ENCODE results near the gene SPOP.
"Not testable (repeated sequence)": the region's sequence is repeated elsewhere in the genome, so short reads cannot be mapped to it uniquely, and the experiment has no call there.

Gene SPOP

DNA sequence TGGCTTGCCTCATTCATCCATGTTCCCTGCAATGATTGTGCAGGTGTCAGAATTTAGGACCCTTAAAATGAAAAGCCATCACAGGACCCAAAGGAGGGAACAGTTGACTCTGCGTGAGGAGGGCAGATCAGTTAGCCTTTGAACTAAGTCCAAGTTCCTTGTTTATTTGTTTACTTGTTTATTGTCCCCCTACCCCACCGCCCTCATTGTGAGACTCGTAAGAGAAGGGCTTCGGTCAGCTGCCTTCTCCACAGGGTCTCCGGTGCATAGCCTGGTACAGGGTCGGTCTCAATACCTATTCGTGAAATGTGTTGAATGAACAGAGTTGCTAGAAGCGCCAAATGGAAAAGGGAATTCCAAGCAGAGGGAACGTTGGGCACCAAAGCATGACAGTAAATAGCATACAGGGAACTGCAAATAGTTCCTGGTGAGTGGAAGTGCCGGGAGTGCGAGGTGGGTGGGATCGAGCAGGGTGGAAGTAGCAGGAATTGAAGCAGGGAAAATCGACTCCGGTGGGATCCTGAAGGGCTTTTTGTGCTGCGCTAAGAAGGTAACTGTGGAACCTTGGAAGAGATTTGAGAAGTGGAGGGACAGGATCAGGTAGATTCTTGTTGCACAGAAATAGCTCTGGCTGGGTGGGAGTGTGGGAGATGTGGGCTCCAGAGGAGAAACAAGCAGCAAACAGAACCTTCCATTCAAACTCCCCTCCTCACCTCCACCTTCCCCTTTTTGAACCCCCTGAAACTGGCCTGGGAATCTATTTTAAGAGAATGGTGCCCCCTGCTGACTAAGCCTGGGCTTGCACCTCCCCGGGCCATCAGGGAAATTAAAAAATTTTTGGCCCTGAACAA lies 17.2 kb upstream of the SPOP start:
- FAIRE-seq: no peak

DNA sequence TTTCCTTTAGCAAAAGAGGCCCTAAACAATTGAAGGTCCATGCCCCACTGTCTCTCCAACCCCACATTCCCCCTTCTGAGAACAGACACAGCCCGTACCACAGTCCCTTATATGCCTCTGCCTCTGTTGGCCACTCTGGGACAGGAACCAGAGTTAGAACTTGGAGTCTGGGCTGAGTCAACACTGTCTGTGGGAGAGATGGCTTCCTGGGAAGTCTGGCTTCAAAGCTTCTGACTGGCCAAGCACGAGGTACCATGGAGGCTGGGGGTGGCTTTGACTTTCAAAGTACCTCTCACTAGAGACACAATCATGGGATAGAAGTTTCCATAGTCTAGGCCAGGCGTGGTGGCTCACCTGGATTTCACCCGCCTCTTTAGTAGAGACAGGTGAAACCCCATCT lies 14.9 kb upstream of the SPOP start:
- no peak for FAIRE-seq

DNA sequence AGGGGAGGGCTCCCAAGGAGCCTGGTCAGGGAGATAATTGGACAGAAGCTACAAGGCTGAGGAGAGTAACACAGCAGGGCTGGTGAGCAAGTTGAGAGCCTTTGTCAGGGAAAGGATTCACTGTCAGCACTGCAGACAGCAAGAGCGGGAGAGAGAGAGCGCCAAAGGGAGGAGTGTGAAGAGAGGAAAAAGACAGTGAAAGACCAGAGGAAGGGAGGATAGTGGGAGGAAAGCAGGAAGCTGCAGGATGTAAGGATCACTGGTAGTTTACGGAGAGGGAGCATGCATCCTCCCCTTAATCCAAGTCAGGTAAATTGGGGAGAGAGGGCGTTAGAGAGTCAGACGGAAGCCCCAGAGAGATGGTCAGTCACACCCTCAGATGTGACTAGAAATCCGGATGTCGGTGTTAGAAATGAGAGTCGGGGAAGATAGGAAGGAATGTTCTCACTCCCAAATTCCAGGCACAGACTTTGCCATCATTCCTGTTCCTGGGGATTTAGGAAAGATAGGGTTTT lies 13.8 kb upstream of the SPOP start:
- no peak for FAIRE-seq

DNA sequence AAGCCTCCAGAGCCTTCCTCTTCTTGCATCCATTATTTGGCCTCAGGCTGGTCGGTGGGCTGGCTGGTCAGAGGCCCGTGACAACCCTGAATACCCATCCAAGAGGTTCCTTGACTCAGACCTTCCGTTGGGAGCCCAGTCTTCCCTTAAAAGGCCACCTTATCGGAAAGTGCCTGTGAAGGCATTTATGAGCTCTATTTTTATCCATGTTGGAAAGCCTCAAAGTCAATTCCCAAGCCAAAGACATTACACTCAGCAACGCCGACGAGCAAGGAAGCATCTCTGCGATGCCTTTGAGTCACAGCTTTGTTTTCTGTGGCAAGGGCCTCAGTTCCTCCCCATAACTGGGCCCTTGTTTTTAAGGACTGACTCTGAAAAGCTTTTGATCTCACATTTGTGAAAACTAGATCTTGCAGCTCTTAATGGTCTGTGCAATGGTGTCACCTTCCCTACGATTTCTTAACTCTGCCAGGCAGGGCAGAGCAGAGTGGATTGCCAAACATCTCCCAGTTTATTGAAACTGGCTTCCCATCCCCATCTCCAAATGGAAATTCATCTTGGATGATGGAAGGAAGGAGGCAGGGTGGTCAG lies 13.3 kb upstream of the SPOP start:
- FAIRE-seq: no peak

DNA sequence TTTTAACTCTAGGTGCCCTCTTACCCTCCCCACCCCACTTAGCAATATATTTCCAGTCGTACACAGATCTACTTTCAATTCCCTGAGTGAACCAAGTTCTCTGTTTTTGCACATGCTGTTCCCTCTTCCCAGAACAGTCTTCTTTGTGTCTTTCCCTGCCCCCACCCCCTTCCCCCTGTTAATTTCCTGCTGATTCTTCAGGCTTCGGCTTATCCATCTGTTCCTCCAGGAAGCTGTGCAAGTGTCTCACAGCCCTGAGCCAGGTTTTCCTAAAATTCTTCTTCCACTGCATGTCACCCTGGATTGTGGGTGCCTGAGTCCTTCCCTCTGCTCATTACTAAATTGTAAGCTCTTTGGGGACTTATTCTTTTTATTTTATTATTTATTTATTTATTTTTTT lies 12.4 kb upstream of the SPOP start:
- no peak for FAIRE-seq

DNA sequence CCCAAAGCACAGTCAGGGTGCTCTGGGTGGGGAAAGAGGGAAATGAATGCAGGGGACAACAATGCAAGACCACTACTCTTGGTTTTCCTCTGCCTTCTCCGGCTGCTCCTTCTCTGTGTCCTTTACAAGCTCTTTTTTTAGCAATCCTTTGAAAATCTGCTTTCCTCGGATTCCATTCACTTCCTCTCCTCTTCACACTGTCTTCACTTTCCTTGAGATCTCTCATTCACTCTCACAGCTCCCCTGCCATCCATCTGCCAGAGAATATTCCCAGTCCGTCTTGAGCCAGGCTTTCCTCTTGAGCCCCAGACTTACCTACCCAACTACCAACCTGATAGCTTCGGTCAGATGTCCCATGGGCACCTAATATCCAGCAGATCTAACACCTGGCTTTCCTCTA lies 11.0 kb upstream of the SPOP start:
- no peak for FAIRE-seq

DNA sequence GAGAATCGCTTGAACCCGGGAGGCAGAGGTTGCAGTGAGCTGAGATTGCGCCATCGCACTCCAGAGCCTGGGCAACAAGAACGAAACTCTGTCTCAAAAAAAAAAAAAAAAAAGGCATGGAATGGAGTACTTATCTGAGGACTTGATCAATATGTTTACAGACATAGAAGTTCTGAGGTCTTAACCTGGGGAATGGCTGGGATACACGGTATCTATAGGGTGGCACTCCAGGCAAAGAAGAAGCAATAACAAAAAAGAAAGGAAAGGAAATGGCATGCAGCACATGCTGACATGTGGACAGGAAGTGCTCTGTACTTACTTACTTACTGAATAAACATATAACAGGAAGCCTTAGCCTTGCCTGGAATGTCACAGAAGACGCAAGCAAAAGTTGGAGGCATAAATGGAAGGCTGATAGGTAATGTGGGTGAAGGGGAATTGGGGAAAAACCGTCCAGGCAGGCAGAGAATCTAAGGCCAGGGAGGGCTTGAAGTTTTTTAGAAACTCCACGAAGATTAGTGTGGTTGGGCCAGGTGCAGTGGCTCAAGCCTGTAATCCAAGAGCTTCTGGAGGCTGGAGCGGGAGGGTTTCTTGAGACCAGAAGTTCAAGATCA lies 10.1 kb upstream of the SPOP start:
- no peak for FAIRE-seq

DNA sequence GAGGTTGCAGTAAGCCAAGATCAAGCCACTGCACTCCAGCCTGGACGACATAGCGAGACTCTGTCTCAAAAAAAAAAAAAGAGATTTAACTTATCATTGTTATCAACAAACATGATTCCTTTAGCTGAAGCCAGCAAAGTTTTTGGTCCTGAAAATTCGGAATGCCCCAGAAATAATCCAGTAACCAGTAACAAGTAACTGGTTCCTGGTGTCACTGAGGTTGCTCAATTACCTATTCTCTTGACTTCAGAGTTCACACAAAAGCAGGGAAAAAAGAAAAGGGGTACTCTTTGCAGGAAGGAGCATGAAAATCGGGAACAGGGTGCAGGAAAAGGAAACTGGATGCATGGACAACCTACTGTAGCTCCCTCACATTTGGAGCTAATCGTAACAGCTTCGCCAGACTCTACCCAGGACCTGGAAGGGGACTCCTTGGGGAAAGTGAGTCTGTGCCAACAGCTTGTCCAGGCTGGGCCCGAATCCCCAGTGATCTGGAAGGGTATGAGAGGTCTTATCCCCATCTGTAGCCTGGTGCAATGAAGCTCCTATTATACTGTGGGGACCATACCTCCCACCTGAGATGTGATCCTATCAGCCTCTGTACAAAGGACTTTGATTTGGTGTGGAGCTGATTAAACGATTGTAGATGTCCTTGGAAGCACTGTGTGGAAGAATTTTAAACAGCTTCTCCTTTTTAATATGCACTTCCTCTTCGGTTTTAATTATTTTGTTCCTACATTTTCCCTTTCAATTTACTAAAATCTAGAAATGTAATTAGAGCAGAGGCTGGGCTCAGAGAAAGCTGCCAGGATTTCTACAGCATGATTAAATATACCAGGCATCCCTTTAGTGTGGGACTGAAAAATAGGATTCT lies 3.4 kb upstream of the SPOP start:
- no peak for FAIRE-seq

DNA sequence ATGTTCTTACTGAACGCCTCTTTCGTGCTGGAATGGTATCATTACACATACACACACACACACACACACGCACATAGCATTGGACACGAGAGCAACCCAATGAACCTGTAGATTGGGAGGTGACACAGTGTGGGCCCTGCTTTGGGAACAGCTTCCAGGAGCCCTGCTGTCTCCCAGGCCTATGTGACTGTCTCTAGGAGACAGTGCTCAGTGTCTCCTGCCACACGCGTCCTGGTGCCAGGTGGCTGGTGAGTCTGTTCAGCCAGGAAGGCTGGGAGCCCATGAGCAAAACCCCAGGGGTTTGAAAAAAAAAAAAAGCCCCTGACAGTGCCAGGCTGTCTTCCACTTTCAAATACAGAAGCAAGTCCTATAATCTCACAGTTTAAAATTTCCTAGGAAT lies 2.4 kb upstream of the SPOP start:
- FAIRE-seq: no peak

DNA sequence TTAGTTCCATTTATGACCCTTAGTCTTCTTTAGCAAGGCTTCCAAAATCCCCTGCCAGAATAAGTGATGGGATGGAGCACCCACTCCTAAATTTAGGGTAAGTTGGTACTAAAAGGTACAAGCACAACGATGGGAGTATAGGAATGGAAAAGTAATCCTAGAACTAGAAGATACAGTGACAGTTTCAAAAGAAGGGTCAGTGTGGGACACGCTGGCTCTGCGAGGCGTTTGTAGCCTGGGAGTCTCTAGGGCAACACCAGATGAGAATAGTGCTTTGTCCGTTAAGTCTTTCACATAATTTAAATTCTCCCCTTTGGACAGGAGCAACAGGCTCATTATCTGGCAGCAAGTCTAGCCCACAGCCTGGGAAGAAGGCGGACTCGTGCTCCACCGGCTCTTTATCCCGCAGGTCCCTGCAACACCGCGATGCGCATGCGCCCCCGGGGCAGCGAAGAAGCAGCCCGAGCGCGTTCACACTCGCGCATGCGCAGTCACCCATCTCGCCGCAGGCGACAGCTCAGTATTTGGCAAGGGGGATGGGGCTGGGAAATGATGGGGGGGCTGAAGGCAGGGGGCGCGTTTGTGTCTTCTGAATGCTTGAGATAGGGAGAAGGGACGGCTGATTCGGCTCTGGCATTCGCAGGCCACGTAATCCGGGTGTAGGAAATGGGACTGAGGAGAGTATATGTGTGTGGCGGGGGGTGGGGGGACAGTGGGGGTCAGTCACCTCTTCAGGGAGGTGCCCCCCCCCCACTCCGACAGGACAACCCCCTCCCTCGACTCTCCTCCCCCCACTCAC lies 564 bp downstream of the SPOP start:
- FAIRE-seq: no peak

DNA sequence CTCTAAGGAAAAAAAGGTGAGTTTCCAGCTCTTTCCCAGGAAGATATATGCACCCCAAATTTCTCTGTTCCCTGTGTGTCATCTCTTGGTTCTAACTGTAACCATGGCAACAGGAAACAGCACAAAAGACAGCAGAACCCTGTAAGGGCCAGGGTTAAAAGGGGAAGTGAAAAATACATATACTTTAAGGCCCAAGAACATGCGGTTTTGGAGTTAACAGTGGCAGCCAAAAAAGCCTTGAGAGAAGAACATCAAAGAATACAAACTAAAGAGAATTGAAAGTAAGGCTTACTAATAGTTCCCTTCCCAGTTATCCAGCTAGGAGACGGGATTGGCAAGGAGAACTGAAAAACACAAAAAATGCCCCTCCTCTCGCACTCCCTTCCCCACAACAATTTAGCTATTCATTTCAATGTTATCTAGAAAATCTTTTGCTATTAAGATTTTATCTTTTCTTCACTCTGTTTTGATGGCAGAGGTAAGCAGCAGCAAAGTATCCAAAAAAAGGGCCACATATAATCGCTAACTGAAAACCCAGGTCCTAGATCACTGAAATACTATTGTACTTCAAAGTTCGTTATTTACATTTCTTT lies 1.5 kb downstream of the SPOP start:
- FAIRE-seq: no peak

DNA sequence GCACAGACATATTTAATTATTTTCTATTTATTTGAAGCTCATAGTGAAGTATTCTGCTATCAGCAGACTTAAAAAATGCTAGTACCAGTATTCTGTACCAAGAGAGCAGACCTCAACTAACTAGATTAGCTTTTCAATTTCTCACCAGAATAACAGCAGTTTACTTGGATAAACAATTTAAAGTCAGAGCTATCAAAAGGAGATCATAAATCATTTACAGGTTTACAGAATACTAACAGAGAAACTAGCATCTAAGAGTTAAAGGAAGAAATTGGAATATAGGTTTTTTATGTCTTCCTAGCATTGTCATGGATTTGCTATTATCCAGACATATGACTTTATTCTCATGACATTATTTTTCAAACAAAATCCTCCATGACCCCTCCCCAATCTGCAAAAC lies 3.4 kb downstream of the SPOP start:
- FAIRE-seq: no peak

DNA sequence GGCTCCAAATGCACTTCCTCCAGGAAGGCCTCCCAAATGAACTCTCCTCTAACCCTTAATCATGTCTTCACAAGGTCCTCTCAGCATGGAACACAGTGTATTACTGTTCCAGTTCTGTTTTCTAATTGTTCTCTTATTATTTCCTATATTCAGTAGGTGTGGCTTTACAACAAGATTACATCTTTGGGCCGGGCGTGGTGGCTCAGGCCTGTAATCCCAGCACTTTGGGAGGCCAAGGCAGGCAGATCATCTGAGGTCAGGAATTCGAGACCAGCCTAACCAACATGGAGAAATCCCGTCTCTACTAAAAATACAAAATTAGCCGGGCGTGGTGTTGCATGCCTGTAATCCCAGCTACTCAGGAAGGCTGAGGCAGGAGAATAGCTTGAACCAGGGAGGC lies 4.2 kb downstream of the SPOP start:
- not testable (repeated sequence) for FAIRE-seq

DNA sequence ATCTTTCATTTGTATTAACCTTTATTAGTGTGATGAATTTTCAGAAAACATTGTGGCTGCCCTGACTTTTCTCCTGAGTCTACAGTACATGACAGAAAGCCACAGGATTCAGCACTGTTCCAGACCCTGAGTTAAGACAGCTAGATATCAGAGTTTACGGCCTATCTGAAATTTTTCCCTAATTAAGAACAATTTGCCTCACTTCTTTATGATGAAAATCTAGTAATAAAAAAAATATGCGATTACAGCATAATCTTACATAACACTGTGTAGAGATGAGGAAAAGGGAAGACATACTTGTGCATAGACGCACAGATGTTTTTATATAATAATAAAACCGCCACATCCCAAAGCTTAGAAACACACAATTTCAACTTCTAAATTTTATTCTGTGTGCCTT lies 7.3 kb downstream of the SPOP start:
- no peak for FAIRE-seq

DNA sequence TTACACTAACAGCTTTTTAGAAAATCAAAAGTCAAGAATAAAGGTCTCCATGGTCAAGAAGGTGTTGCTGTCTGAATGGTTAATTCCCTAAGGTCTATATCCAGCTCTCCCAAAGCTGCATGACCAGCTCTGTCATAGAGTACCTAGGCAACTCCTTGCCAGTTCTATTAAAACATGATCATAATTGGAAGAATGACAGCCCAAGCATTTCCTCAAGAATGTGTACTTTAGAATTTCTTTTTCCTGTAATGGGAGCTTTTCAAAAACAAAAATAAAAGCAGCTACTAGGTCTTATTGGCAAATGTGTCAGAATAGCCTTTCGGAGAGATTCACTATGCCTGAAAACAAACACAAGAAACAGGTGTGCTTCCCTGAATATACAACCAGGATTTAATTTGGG lies 7.9 kb downstream of the SPOP start:
- no peak for FAIRE-seq

DNA sequence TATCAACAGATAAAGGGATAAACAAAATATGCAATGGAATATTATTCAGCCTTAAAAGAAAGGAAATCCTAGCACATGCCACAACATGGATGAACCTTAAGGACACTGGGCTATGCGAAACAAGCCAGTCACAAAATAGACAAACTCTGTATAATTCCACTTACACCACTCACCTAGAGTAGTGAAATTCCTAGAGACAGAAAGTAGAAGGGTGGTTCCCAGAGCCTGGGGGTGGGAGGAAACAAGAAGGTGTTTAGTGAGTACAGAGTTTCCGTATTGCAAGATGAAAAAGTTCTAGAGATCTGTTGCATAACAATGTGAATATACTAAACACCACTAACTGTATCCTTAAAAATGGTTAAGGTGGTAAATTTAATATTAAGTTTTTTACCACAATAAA lies 10.0 kb downstream of the SPOP start:
- FAIRE-seq: no peak

DNA sequence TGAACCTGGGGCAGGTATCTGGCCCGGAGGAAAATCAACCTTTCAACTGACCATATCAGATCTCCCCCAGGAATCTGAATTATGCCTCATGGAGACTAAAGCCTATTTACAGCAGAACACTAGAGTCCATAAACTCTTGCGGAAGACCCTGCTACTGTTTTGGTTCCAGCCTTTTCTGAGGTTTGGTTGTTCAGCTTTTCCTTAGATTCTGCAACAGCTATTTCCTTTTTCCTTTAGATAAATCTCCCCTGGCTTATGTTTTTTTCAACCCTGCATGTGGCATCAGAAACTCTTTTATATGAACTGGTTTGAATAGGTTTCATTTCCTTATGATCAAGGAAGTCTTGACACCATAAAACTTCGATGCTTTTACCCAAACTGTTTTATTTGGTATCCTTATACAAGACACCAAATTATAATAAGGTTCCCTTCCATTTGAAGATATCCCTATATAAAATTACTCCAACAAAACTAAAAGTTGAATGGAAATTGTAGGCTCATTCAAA lies 13.1 kb downstream of the SPOP start:
- FAIRE-seq: no peak

DNA sequence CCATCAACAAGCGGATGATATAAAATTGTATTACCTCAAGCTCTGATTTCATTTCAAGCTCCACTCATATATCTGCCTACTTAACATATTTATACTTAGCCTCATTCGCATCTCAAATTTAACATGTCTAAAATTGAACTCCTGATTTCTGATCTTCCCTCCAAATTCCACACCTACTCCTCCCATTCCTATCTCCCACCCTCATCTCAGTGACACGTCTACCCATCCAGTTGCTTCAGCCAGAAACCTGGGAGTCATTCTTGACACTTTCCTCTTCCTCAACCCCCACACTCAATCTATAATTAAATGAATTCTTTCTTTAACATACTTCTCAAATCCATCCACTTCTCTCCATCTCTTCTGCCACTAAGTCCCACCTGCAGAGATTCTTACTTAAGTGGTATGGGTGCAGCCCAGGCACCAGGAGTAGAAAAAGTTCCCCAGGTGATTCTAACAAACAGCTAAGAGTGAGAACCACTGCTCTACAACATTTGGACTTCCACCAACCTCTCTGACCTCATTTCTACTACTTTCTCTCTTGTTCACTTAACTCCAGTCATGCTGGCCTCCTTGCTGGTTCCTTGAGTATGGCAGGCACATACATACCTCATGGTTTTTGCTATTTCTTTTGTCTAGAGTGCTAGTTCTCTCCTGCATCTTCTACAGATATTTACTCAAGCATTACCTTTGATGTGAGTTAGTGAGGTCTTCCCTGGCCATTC lies 18.1 kb downstream of the SPOP start:
- FAIRE-seq: no peak

DNA sequence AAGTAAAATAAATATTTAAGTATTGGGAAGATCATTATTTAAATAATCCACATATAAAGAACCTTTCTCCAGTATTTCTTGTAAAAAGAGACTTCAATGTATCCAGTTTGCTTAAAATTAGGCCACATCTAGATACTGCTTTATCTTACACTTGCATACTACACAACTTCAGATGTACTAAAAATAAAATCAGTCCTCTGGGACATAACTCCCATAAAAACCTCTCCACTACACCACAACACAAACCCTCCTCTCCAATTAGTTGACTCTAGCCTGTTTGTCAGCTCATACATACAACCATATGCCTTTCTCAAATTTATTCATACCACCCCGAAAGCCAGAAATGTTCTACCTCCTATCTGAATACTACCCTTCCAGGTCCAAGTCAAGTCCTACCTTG lies 21.6 kb downstream of the SPOP start:
- no peak for FAIRE-seq

DNA sequence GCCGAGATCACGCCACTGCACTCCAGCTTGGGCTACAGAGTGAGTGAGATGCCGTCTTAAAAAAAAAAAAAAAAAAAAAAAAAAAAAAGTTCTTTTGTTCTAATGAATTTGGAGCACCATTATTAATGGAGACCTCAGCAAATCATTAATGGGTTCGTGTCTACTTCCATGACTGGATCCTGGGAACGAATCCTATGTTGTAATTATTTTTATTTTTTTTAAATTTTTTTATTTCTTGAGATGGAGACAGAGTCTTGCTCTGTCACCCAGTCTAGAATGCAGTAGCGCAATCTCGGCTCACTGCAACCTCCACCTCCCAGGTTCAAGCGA lies 30.7 kb downstream of the SPOP start:
- no peak for FAIRE-seq
